Type B pancreatic cell (in vitro differentiated cells): ENCODE data around the gene DLGAP3. TPM values are rescaled to one million over a fixed set of nuclear protein-coding genes. Genes with fewer than 3 reads are reported as not detected.

Experiments
- DNase-seq: peaks from one replicate; pipeline ENCODE4 v3.0.0; 2021; ENCODE audit warnings: mixed read lengths; ENCODE audit not compliant: unreplicated experiment; ENCODE audit errors: extremely low spot score
- H3K27ac Mint-ChIP-seq: 2 replicates; pipeline ENCODE4 v1.8.0; 2021; ENCODE audit warnings: mild to moderate bottlenecking, mixed read lengths
- H3K27me3 Mint-ChIP-seq: 2 replicates; pipeline ENCODE4 v1.8.0; 2021; ENCODE audit warnings: mixed read lengths
- H3K36me3 Mint-ChIP-seq: 2 replicates; pipeline ENCODE4 v1.8.0; 2021; ENCODE audit warnings: mixed read lengths
- H3K4me1 Mint-ChIP-seq: one replicate; pipeline ENCODE4 v1.8.0; 2021; ENCODE audit warnings: mixed read lengths; ENCODE audit not compliant: unreplicated experiment
- H3K4me3 Mint-ChIP-seq: 2 replicates; pipeline ENCODE4 v1.8.0; 2021; ENCODE audit warnings: mild to moderate bottlenecking, mixed read lengths
- H3K9me3 Mint-ChIP-seq: 2 replicates; pipeline ENCODE4 v1.8.0; 2021; ENCODE audit warnings: mixed read lengths
- total RNA-seq: library from RNA; stranded (reverse); gene quantifications from 2 replicates; pipeline ENCODE4 v1.2.1, GENCODE V29; 2021; ENCODE audit warnings: low replicate concordance
- TF ChIP-seq, protein P1 (sequence below): fragments of 200-600 bp; sonication (generic); conservative IDR thresholded peaks from 2 replicates; pipeline ENCODE4 v1.5.0; 2021; ENCODE audit warnings: antibody characterized with exemption, mild to moderate bottlenecking

DLGAP3 gene
- total RNA-seq, 1 donor from 2014 or later: 1.0 TPM

DNA sequence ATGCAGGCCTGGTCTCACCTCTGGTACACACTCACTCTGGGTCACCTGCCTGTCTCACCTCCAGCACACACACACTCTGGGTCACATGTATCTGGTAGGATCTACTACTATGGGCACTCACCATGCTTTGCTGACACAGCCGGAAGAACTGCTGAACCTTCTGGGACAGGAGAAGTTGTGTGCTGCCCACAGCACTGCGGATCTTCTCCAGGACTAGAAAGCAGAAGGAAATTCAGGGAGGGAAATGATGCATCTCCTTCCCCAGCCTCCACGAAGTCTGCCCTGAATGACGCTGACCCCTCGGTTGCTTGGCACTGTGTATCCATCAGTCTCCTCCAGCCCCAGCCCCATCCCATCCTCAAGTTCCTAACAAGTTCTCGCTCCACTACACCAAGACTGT lies 62.0 kb downstream of the DLGAP3 start:
- Mint-ChIP-seq H3K27ac (peak overlapping the region; percentile 59), H3K36me3 (no peaks in the 10 kb centered on the region), H3K4me3 (peak overlapping the region; percentile 77), H3K4me1 (no peaks in the 10 kb centered on the region), H3K27me3 (peaks cover 57% of the 10 kb centered on the region), H3K9me3 (no peaks in the 10 kb centered on the region)
- TF ChIP-seq, protein P1, sequence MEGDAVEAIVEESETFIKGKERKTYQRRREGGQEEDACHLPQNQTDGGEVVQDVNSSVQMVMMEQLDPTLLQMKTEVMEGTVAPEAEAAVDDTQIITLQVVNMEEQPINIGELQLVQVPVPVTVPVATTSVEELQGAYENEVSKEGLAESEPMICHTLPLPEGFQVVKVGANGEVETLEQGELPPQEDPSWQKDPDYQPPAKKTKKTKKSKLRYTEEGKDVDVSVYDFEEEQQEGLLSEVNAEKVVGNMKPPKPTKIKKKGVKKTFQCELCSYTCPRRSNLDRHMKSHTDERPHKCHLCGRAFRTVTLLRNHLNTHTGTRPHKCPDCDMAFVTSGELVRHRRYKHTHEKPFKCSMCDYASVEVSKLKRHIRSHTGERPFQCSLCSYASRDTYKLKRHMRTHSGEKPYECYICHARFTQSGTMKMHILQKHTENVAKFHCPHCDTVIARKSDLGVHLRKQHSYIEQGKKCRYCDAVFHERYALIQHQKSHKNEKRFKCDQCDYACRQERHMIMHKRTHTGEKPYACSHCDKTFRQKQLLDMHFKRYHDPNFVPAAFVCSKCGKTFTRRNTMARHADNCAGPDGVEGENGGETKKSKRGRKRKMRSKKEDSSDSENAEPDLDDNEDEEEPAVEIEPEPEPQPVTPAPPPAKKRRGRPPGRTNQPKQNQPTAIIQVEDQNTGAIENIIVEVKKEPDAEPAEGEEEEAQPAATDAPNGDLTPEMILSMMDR: no peak
- no peak for DNase-seq

DNA sequence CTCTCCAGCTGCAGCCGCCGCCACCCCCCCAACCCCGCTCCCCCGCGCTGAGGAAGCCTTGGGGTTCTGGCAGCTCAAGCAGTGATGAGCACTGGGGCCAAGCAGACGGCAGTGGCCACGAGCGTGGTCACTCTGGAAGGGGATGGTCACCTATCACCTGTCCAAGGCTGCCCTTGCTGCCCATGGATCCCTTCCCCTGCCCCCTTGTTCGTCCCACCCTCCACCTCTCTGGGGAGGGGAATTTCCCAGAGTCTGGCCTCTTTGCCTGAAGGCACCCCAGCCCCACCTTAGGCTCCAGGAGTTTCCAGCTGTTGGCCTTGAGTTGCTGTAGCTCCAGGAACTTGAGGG lies 62.7 kb downstream of the DLGAP3 start:
- Mint-ChIP-seq H3K4me1 (no peaks in the 10 kb centered on the region), H3K4me3 (no peak overlapping the region), H3K27me3 (peaks cover 55% of the 10 kb centered on the region), H3K9me3 (no peaks in the 10 kb centered on the region), H3K27ac (no peak overlapping the region), H3K36me3 (no peaks in the 10 kb centered on the region)
- TF ChIP-seq, protein P1: no peak
- DNase-seq: no peak

DNA sequence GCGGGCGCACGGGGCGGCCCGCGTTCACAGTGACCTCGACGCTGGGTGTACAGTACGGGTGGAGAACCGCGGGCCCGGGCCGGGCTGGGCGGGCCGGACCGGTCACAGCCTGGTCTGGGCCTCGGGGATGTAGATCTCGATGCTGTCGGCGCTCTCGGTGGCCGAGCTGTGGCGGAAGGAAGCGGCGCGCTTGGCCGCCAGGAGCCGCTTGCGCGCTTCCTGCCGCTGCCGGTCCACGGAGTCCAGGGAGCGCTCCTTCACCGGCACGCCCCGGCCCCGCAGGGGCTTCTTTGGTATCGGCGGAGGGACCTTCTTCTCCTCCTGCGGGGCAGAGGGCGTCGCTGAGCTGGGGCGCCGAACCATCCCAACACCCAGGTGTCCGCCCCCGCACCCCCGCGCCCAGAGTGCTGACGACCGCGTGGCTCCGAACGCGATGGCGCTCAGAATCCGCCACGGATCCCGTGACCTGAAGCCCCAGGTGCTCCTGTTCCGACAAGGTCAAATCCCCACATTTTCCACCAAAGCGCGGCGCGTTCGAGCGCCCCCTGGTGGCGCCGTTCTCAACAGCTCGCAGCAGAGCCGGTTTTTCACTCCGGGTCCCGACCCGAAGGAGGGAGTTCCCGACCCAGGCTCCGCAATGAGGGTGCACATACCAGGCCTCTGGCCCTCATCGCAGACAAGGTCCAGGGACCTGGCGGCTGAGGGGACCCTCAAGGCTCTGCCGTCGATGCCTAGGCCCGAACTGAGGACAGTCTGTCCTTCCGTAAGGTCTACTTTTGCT lies 63.3 kb downstream of the DLGAP3 start:
- Mint-ChIP-seq H3K4me1 (no peaks in the 10 kb centered on the region), H3K4me3 (peak overlapping the region; percentile 86), H3K27ac (peak overlapping the region; percentile 46), H3K9me3 (no peaks in the 10 kb centered on the region), H3K27me3 (peaks cover 52% of the 10 kb centered on the region), H3K36me3 (no peaks in the 10 kb centered on the region)
- DNase-seq: peak; percentile 94
- TF ChIP-seq, protein P1: peak; percentile 99

DNA sequence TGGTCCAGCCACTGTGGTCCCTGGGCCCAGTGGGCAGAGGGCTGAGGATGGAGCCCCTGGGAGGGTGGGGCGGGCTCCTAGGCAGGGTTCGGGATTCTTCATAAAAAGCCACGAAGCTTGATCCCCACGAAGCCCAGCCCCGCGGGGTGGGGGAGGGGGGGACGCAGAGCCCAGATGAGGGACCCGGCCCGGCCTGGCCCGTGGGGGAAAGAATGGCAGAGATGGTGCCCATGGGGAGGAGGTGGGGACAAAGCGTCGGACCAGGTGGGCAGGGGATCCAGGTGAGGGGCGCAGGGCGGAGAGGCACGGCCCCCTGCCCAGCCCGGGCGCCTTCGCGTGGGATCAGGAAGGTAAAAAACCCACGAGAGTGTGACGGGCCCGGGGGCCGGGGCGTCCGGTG lies 63.9 kb downstream of the DLGAP3 start:
- Mint-ChIP-seq H3K27ac (no peak overlapping the region), H3K27me3 (peaks cover 49% of the 10 kb centered on the region), H3K4me1 (no peaks in the 10 kb centered on the region), H3K9me3 (no peaks in the 10 kb centered on the region), H3K36me3 (no peaks in the 10 kb centered on the region), H3K4me3 (no peak overlapping the region)
- DNase-seq: no peak
- TF ChIP-seq, protein P1: no peak

DNA sequence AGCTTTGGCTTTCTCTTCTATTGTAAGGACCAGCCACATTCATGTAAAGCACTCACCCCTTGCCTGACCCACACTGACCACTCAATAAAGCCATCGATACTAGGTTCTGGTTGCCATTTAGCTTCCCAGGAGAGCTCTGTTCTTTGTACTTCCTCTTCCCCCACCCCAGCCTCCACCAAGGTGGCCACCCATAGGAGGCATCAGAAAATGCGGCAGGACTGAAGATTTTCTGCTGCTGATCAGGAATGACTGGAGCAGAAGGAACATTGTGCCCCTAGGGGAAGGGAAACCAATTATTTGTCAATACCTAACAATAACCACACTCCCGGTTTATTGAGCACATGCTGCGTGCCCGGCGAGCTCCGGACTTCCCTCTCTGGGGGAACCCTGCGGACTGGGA lies 64.7 kb downstream of the DLGAP3 start:
- peak overlapping the region; percentile 81 for H3K4me3 Mint-ChIP-seq
- peaks cover 6% of the 10 kb centered on the region for H3K4me1 Mint-ChIP-seq
- no peaks in the 10 kb centered on the region for H3K9me3 Mint-ChIP-seq
- TF ChIP-seq, protein P1: no peak
- no peak for DNase-seq
- H3K27ac Mint-ChIP-seq: no peak overlapping the region
- peaks cover 46% of the 10 kb centered on the region for H3K27me3 Mint-ChIP-seq
- H3K36me3 Mint-ChIP-seq: no peaks in the 10 kb centered on the region
